GM19452 (cell line): ENCODE measurements around the gene GAPDHS.

Experiments used
- ATAC-seq: cut with Tn5 transposase; IDR thresholded peaks from one replicate; pipeline ENCODE4 v1.9.1; 2021; ENCODE audit not compliant: unreplicated experiment

GAPDHS gene

GRCh38 chr19:35556025-35556590, 22.9 kb downstream of the GAPDHS start:
- ATAC-seq, result no peak

- ATAC-seq, result no peak
Observed at GRCh38 chr19:35556846-35557538, 23.7 kb downstream of the GAPDHS start.

- ATAC-seq, result no peak
Observed at GRCh38 chr19:35557539-35558399, 24.5 kb downstream of the GAPDHS start.

GRCh38 chr19:35558400-35559280, 25.4 kb downstream of the GAPDHS start:
- ATAC-seq, result no peak

GRCh38 chr19:35559281-35559659, 26.0 kb downstream of the GAPDHS start:
- ATAC-seq, result peak; percentile 74

- ATAC-seq, result no peak
Observed at GRCh38 chr19:35559781-35560180, 26.5 kb downstream of the GAPDHS start.

- no peak for ATAC-seq
Observed at GRCh38 chr19:35560271-35560670, 27.0 kb downstream of the GAPDHS start.

GRCh38 chr19:35560677-35561076, 27.4 kb downstream of the GAPDHS start:
- no peak for ATAC-seq

GRCh38 chr19:35561436-35561835, 28.2 kb downstream of the GAPDHS start:
- no peak for ATAC-seq

GRCh38 chr19:35562336-35562735, 29.1 kb downstream of the GAPDHS start:
- ATAC-seq, result no peak

GRCh38 chr19:35562776-35563175, 29.5 kb downstream of the GAPDHS start:
- ATAC-seq, result no peak

GRCh38 chr19:35563207-35563829, 30.1 kb downstream of the GAPDHS start, which contains the start of gene ATP4A:
TSS of gene ATP4A (minus strand) at chr19:35563658. CDS start at chr19:35563629, 29 bp downstream.
- ATAC-seq, result no peak

- ATAC-seq, result no peak
Observed at GRCh38 chr19:35565016-35565856, 32.0 kb downstream of the GAPDHS start.

GRCh38 chr19:35566738-35567137, 33.5 kb downstream of the GAPDHS start:
- ATAC-seq, result no peak

- no peak for ATAC-seq
Observed at GRCh38 chr19:35569281-35569781, 36.1 kb downstream of the GAPDHS start.

- ATAC-seq, result no peak
Observed at GRCh38 chr19:35571406-35571965, 38.2 kb downstream of the GAPDHS start.

- no peak for ATAC-seq
Observed at GRCh38 chr19:35577918-35578317, 44.7 kb downstream of the GAPDHS start.

- ATAC-seq, result no peak
Observed at GRCh38 chr19:35578707-35579106, 45.5 kb downstream of the GAPDHS start.

GRCh38 chr19:35582760-35583159, 49.5 kb downstream of the GAPDHS start:
- ATAC-seq, result no peak
